SK-N-SH (cell line): ENCODE measurements around the gene CDK6. TPM values are rescaled to one million over a fixed set of nuclear protein-coding genes. Genes with fewer than 3 reads are reported as not detected.

Experiments used
- CTCF ChIA-PET: fragments of 300-600, 350-600 bp; formaldehyde crosslinking; extraction: SDS; loops from one replicate; lab custom pipeline; 2021; lab: Yijun Ruan, JAX
- POLR2A ChIA-PET: fragments of 350-600 bp; sonication (Branson Sonifier 250); formaldehyde crosslinking; extraction: SDS; loops from one replicate; lab custom pipeline; 2020; ENCODE audit warnings: antibody characterized with exemption, inconsistent platforms; lab: Yijun Ruan, JAX
- DNase-seq: peaks from one replicate; pipeline ENCODE4 v3.0.0; 2012
- H2AFZ ChIP-seq: fragments of 200-600 bp; sonication (generic); 2 replicates; pipeline ENCODE4 v1.8.1; 2016; ENCODE audit warnings: antibody characterized with exemption, mild to moderate bottlenecking, low read depth
- H3F3A ChIP-seq: fragments of 200-600 bp; sonication (generic); replicated peaks from 2 replicates; pipeline ENCODE3; 2016; ENCODE audit warnings: antibody characterized with exemption, mild to moderate bottlenecking; ENCODE audit not compliant: insufficient read depth
- H3K27ac ChIP-seq, 2 experiments: fragments of 200-500 bp in 1 of 2; fragments of 200-600 bp in 1 of 2; sonication (Bioruptor generic) in 1 of 2; sonication (generic), shearing (Covaris generic) in 1 of 2; 2 replicates each; pipeline versions ENCODE4 v1.5.1 to v1.6.1; 2014 to 2016; ENCODE audit warnings: low read depth in 2 of 2, inconsistent platforms in 1 of 2, low read length in 1 of 2, mild to moderate bottlenecking in 1 of 2, mixed read lengths in 1 of 2
- H3K27me3 ChIP-seq: fragments of 200-600 bp; sonication (generic), shearing (Covaris generic); 2 replicates; pipeline ENCODE4 v1.6.1; 2016; ENCODE audit warnings: mixed run types; ENCODE audit not compliant: insufficient read depth
- H3K36me3 ChIP-seq, 2 experiments: fragments of 200-500 bp in 1 of 2; fragments of 200-600 bp in 1 of 2; sonication (Bioruptor generic) in 1 of 2; sonication (generic) in 1 of 2; replicated peaks in 1 of 2; 2 replicates each; pipeline versions ENCODE3 to v1.5.1; 2014 to 2016; ENCODE audit warnings: low read length in 1 of 2, mild to moderate bottlenecking in 1 of 2; ENCODE audit not compliant: insufficient read depth in 2 of 2, control insufficient read depth in 1 of 2
- H3K4me1 ChIP-seq, 2 experiments: fragments of 200-500 bp in 1 of 2; fragments of 200-600 bp in 1 of 2; sonication (Bioruptor generic) in 1 of 2; sonication (generic), shearing (Covaris generic) in 1 of 2; 2 replicates each; pipeline versions ENCODE4 v1.5.1 to v1.6.1; 2014 to 2016; ENCODE audit warnings: low read depth in 1 of 2, low read length in 1 of 2, mixed run types in 1 of 2; ENCODE audit not compliant: insufficient read depth in 2 of 2, control insufficient read depth in 1 of 2
- H3K4me2 ChIP-seq: fragments of 200-600 bp; sonication (generic), shearing (Covaris generic); 2 replicates; pipeline ENCODE4 v1.6.1; 2017; ENCODE audit warnings: mixed run types
- H3K4me3 ChIP-seq, 2 experiments: fragments of 200-500 bp in 1 of 2; fragments of 200-600 bp in 1 of 2; sonication (Bioruptor generic) in 1 of 2; sonication (generic), shearing (Covaris generic) in 1 of 2; 2 replicates each; pipeline versions ENCODE4 v1.5.1 to v1.8.1; 2014 to 2016; ENCODE audit warnings: low read depth in 2 of 2, inconsistent platforms in 1 of 2, low read length in 1 of 2, mild to moderate bottlenecking in 1 of 2, mixed read lengths in 1 of 2, moderate library complexity in 1 of 2
- H3K79me2 ChIP-seq: fragments of 200-600 bp; sonication (generic); 2 replicates; pipeline ENCODE4 v1.8.1; 2017; ENCODE audit warnings: mild to moderate bottlenecking; ENCODE audit not compliant: insufficient read depth
- H3K9ac ChIP-seq: fragments of 200-600 bp; sonication (generic); 2 replicates; pipeline ENCODE4 v1.6.1; 2017; ENCODE audit warnings: mixed run types
- H3K9me2 ChIP-seq: fragments of 200-600 bp; sonication (generic); 2 replicates; pipeline ENCODE4 v1.6.1; 2017; ENCODE audit warnings: mixed run types
- H3K9me3 ChIP-seq: fragments of 200-600 bp; sonication (generic); 2 replicates; pipeline ENCODE4 v1.6.1; 2017; ENCODE audit warnings: mixed run types, mild to moderate bottlenecking, moderate library complexity
- H4K20me1 ChIP-seq: fragments of 200-600 bp; sonication (generic); 2 replicates; pipeline ENCODE4 v1.6.1; 2017; ENCODE audit warnings: mild to moderate bottlenecking, mixed run types; ENCODE audit not compliant: insufficient read depth
- CHD2 ChIP-seq: fragments of 150-350 bp; IDR thresholded peaks from 2 replicates; pipeline ENCODE4 v1.6.1; 2018; ENCODE audit warnings: low read length; ENCODE audit not compliant: partially characterized antibody
- ELF1 ChIP-seq: IDR thresholded peaks from 2 replicates; pipeline ENCODE4 v1.4.0; 2012
- EP300 ChIP-seq, 2 experiments: IDR thresholded peaks; 2 replicates each; pipeline versions ENCODE4 v1.4.0 to v1.6.1; 2012; ENCODE audit warnings: borderline replicate concordance in 1 of 2, low read depth in 1 of 2, low read length in 1 of 2
- EZH2phosphoT487 ChIP-seq: fragments of 200-600 bp; sonication (generic); IDR thresholded peaks from 2 replicates; pipeline ENCODE4 v1.6.1; 2017; ENCODE audit warnings: low read depth, mixed run types, mild to moderate bottlenecking, antibody characterized with exemption, moderate library complexity, borderline replicate concordance
- FOXJ3 ChIP-seq: sonication (generic); formaldehyde crosslinking; IDR thresholded peaks from 2 replicates; pipeline ENCODE4 v1.5.1; 2020; ENCODE audit warnings: mild to moderate bottlenecking, missing genetic modification reagents
- MEF2A ChIP-seq: IDR thresholded peaks from 2 replicates; pipeline ENCODE4 v1.4.0; 2012; ENCODE audit warnings: low read depth, borderline replicate concordance
- NFIC ChIP-seq: IDR thresholded peaks from 2 replicates; pipeline ENCODE4 v1.4.0; 2012; ENCODE audit warnings: borderline replicate concordance
- RAD21 ChIP-seq: IDR thresholded peaks from 2 replicates; pipeline ENCODE4 v1.6.1; 2012; ENCODE audit warnings: mild to moderate bottlenecking, low read length
- RCOR1 ChIP-seq: fragments of 150-350 bp; IDR thresholded peaks from 2 replicates; pipeline ENCODE4 v1.6.1; 2017; ENCODE audit warnings: antibody characterized with exemption, low read length
- RFX5 ChIP-seq: IDR thresholded peaks from 2 replicates; pipeline ENCODE4 v1.6.1; 2012; ENCODE audit warnings: mild to moderate bottlenecking, improper control_type of control experiment, low read length
- TAF1 ChIP-seq: IDR thresholded peaks from 2 replicates; pipeline ENCODE4 v1.6.1; 2012; ENCODE audit warnings: low read depth, mild to moderate bottlenecking, low read length, moderate library complexity, borderline replicate concordance
- TCF12 ChIP-seq: IDR thresholded peaks from 2 replicates; pipeline ENCODE4 v1.4.0; 2012
- WGBS: methylation state at CpG from one replicate; pipeline ENCODE4 v1.1.6; 2017; ENCODE audit warnings: low lambda C conversion rate; 5-methylcytosine and 5-hydroxymethylcytosine counted together
- polyA plus RNA-seq, 3 experiments: library from polyadenylated mRNA; depleted of rRNA; stranded (reverse); fragments of >200 nt; gene quantifications; 2 replicates each; pipeline ENCODE4 v1.2.3, GENCODE V29; 2012

CDK6 gene
- polyA plus RNA-seq, 1 of the 3 experiments (the other 2 are of a cell fraction) = 30.3 TPM

GRCh38 chr7:92830532-92831110 lies 5.8 kb downstream of the CDK6 start:
- Histone ChIP-seq H3K4me2 (peak overlapping the region; percentile 91), H3K9me2 (no peaks in the 10 kb centered on the region), H3K79me2 (peaks cover 100% of the 10 kb centered on the region), H3K4me1 (peaks cover 31 to 46% of the 10 kb centered on the region in 2 experiments; a peak in 3 of 4 replicates), H3K27ac (peak overlapping the region; percentile 95 to 96), H2AFZ (no peak overlapping the region), H3K36me3 (peaks cover 60 to 66% of the 10 kb centered on the region in 2 experiments), H3K4me3 (peak overlapping the region; percentile 80 to 88), H3F3A (peaks cover 29% of the 10 kb centered on the region), H3K9ac (peak overlapping the region; percentile 95), H4K20me1 (peaks cover 32% of the 10 kb centered on the region), H3K27me3 (no peaks in the 10 kb centered on the region), H3K9me3 (no peaks in the 10 kb centered on the region)
- TF ChIP-seq NFIC = no peak
- no peak for TF ChIP-seq EZH2phosphoT487
- TF ChIP-seq TAF1 = no peak
- TF ChIP-seq ELF1 = no peak
- TF ChIP-seq CHD2 = no peak
- no peak for TF ChIP-seq MEF2A
- no peak for TF ChIP-seq RFX5
- no peak for TF ChIP-seq RCOR1
- no peak for TF ChIP-seq RAD21
- TF ChIP-seq FOXJ3 (CRISPR knock-in tag) = no peak
- 85% methylated on average over 6 of the region's 6 CpGs for WGBS
- ChIA-PET POLR2A (no interaction called here), CTCF (interaction anchor here (0.6 to 5.2 kb wide), 6 partner anchors 13 to 212 kb away, joined by 3 to 96 read pairs (median 38); no protein-coding TSS in a partner anchor)
- no peak for DNase-seq

GRCh38 chr7:92830027-92830426 lies 6.3 kb downstream of the CDK6 start:
- no peaks in the 10 kb centered on the region for H3K27me3 ChIP-seq
- WGBS = 83% methylated on average over 1 of the region's 1 CpG
- H3K9ac ChIP-seq = peak overlapping the region; percentile 95
- peaks cover 31 to 41% of the 10 kb centered on the region in 2 experiments; a peak in 3 of 4 replicates for H3K4me1 ChIP-seq
- peak overlapping the region; percentile 80 to 88 for H3K4me3 ChIP-seq
- H3K4me2 ChIP-seq = peak overlapping the region; percentile 91
- peaks cover 38% of the 10 kb centered on the region for H4K20me1 ChIP-seq
- peaks cover 100% of the 10 kb centered on the region for H3K79me2 ChIP-seq
- no peaks in the 10 kb centered on the region for H3K9me3 ChIP-seq
- CTCF ChIA-PET = interaction anchor here (1.1 to 5.2 kb wide), 4 partner anchors 63 to 211 kb away, joined by 3 to 96 read pairs (median 45); no protein-coding TSS in a partner anchor
- peaks cover 29% of the 10 kb centered on the region for H3F3A ChIP-seq
- POLR2A ChIA-PET = no interaction called here
- H2AFZ ChIP-seq = no peak overlapping the region
- TF ChIP-seq RAD21 (no peak), CHD2 (no peak), TCF12 (no peak), EP300 (IDR thresholded peaks at IDR 0.05; ENCODE audit: borderline replicate concordance in 1 of 2, low read depth in 1 of 2, low read length in 1 of 2) (peak in 1 of 2 experiments; percentile 43; a peak in 1 of 4 replicates), NFIC (no peak)
- peak overlapping the region; percentile 95 to 96 for H3K27ac ChIP-seq
- no peak for DNase-seq
- no peaks in the 10 kb centered on the region for H3K9me2 ChIP-seq
- H3K36me3 ChIP-seq = peaks cover 62 to 68% of the 10 kb centered on the region in 2 experiments
